GM12865 (cell line): ENCODE data around the gene PRKN.

Source experiments
- DNase-seq: peaks from one replicate; pipeline ENCODE4 v3.0.0; 2010; ENCODE audit warnings: low read depth
- H3K4me3 ChIP-seq: 2 replicates; pipeline ENCODE4 v1.5.1; 2011; ENCODE audit warnings: mild to moderate bottlenecking, low read depth, low read length, control low read depth
- CTCF ChIP-seq: IDR thresholded peaks from 2 replicates; pipeline ENCODE4 v1.5.1; 2011; ENCODE audit warnings: low read length, control low read depth, low read depth, inconsistent platforms; ENCODE audit not compliant: insufficient read depth; ENCODE audit errors: missing control alignments

Gene PRKN

GRCh38 chr6:162153120-162153519 is 574.4 kb downstream of the PRKN start:
- DNase-seq: no peak
- TF ChIP-seq CTCF: no peak
- H3K4me3 ChIP-seq: no peak overlapping the region

GRCh38 chr6:162151021-162151665 is 576.4 kb downstream of the PRKN start:
- no peak overlapping the region for H3K4me3 ChIP-seq
- TF ChIP-seq CTCF: no peak
- DNase-seq: no peak

- no peak for TF ChIP-seq CTCF
- no peak overlapping the region for H3K4me3 ChIP-seq
- DNase-seq: no peak
Observed at GRCh38 chr6:162150295-162150694, 577.3 kb downstream of the PRKN start.

GRCh38 chr6:162149786-162150185 is 577.8 kb downstream of the PRKN start:
- DNase-seq: no peak
- no peak for TF ChIP-seq CTCF
- H3K4me3 ChIP-seq: no peak overlapping the region

GRCh38 chr6:162147805-162148204 is 579.8 kb downstream of the PRKN start:
- no peak for DNase-seq
- H3K4me3 ChIP-seq: no peak overlapping the region
- no peak for TF ChIP-seq CTCF

GRCh38 chr6:162147281-162147680 is 580.3 kb downstream of the PRKN start:
- DNase-seq: no peak
- no peak for TF ChIP-seq CTCF

GRCh38 chr6:162140251-162140852 is 587.2 kb downstream of the PRKN start:
- TF ChIP-seq CTCF: no peak
- no peak for DNase-seq
- no peak overlapping the region for H3K4me3 ChIP-seq

More at GRCh38 chr6:162147281-162147680, 580.3 kb downstream of the PRKN start:
- H3K4me3 ChIP-seq: no peak overlapping the region
